Measurements from ENCODE around the gene TAF4B.

DNA sequence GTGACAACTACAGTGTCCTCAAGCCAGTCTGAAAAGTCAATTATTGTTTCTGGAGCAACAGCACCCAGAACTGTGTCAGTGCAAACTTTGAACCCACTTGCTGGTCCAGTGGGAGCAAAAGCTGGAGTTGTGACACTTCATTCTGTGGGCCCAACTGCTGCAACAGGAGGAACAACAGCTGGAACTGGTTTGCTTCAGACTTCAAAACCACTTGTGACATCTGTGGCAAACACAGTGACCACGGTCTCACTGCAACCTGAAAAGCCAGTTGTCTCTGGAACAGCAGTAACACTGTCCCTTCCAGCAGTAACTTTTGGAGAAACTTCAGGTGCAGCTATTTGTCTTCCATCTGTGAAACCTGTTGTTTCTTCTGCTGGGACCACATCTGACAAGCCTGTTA is 59.8 kb downstream of the TAF4B start:
- no peak for TF ChIP-seq EZH2phosphoT487 (IDR thresholded peaks at IDR 0.05; ENCODE audit: insufficient read depth, low read depth)
- no peak for TF ChIP-seq EZH2 (IDR thresholded peaks at IDR 0.05; ENCODE audit: insufficient read depth, poor library complexity, severe bottlenecking)
